Gastroesophageal sphincter (tissue), 4 donors: ENCODE measurements around the gene HILPDA. TPM values are rescaled to one million over a fixed set of nuclear protein-coding genes. Genes with fewer than 3 reads are reported as not detected.

ENCODE experiments used
- ATAC-seq: fragments of 150-250 bp; one replicate; pipeline ENCODE4 v1.9.1; 2016; ENCODE audit warnings: mild to moderate bottlenecking, moderate library complexity
- H3K27ac ChIP-seq, 4 donors: fragments of 200-600 bp; sonication (generic) in 3 of 4; 1 replicate in 3 of 4; 2 replicates in 1 of 4; pipeline ENCODE4 v1.5.1; 2016 to 2019
- H3K27me3 ChIP-seq: fragments of 200-600 bp; sonication (generic); one replicate; pipeline ENCODE4 v1.5.1; 2019
- H3K36me3 ChIP-seq, 2 donors: fragments of 200-600 bp; sonication (generic); one replicate each; pipeline ENCODE4 v1.5.1; 2019; ENCODE audit warnings: control low read depth in 1 of 2
- H3K4me1 ChIP-seq, 3 donors: fragments of 200-600 bp; sonication (generic); 1 replicate in 2 of 3; 2 replicates in 1 of 3; pipeline ENCODE4 v1.5.1; 2016 to 2019; ENCODE audit warnings: control low read depth in 2 of 3
- H3K4me3 ChIP-seq, 2 donors: fragments of 200-600 bp; sonication (generic); one replicate each; pipeline ENCODE4 v1.5.1; 2019; ENCODE audit warnings: mild to moderate bottlenecking in 1 of 2, moderate library complexity in 1 of 2
- H3K9me3 ChIP-seq, 3 donors: fragments of 200-600 bp; sonication (generic); one replicate each; pipeline ENCODE4 v1.5.1; 2017 to 2019; ENCODE audit warnings: control low read depth in 2 of 3
- EP300 ChIP-seq: sonication (generic); formaldehyde crosslinking; IDR thresholded peaks from one replicate; pipeline ENCODE4 v1.6.1; 2017; ENCODE audit warnings: antibody characterized with exemption, mild to moderate bottlenecking
- POLR2A ChIP-seq, 2 donors: fragments of 450-650 bp; IDR thresholded peaks; one replicate each; pipeline ENCODE4 v1.6.1; 2017; ENCODE audit warnings: antibody characterized with exemption in 2 of 2, mild to moderate bottlenecking in 2 of 2, moderate library complexity in 1 of 2
- POLR2AphosphoS5 ChIP-seq: sonication (generic); formaldehyde crosslinking; IDR thresholded peaks from one replicate; pipeline ENCODE4 v1.6.1; 2017; ENCODE audit warnings: antibody characterized with exemption
- WGBS, 2 donors: methylation state at CpG; one replicate each; pipeline ENCODE4 v1.1.5; 2018; ENCODE audit warnings: low coverage in 1 of 2; 5-methylcytosine and 5-hydroxymethylcytosine counted together
- total RNA-seq, 4 donors: library from RNA; depleted of rRNA; stranded (reverse); fragments of >200 nt; gene quantifications; one replicate each; pipeline ENCODE4 v1.1.0, GENCODE V29; 2016
- TF ChIP-seq, protein P1 (sequence below), 4 experiments: fragments of 200-600 bp in 2 of 4; fragments of 450-650 bp in 2 of 4; sonication (generic) in 1 of 4; IDR thresholded peaks; one replicate each; pipeline ENCODE4 v1.5.1; 2017 to 2019; ENCODE audit warnings: antibody characterized with exemption in 4 of 4, mild to moderate bottlenecking in 2 of 4, moderate library complexity in 2 of 4

HILPDA gene
- total RNA-seq, 4 donors from 2014 or later = 2.8 to 19.0 (median 6.6) TPM

DNA sequence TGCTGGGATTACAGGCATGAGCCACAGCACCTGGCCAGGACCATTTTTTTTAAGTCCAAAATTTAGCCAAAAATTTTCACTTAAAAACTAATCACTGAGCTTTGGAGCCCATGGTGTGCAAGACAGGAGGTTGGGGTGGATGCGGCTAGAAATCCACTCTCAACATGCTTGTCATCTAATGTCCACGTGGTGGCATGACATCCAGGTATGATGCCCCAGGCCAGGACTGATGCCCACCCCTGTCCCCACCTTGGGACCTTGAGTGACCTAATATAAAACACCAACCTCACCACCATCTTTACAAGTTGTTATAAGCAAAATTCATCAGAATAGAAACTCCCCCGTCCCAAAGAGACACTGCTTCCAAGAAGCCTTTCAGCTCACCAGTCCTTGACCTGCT, 25.5 kb upstream of the HILPDA start:
- no peak for ATAC-seq
- peaks cover 0 to 7% (median 0%) of the 10 kb centered on the region in 3 donors for H3K4me1 ChIP-seq
- no peaks in the 10 kb centered on the region for H3K9me3 ChIP-seq
- no peaks in the 10 kb centered on the region for H3K36me3 ChIP-seq
- no peak for TF ChIP-seq POLR2AphosphoS5
- TF ChIP-seq POLR2A (IDR thresholded peaks at IDR 0.05) = no peak
- TF ChIP-seq, protein P1, sequence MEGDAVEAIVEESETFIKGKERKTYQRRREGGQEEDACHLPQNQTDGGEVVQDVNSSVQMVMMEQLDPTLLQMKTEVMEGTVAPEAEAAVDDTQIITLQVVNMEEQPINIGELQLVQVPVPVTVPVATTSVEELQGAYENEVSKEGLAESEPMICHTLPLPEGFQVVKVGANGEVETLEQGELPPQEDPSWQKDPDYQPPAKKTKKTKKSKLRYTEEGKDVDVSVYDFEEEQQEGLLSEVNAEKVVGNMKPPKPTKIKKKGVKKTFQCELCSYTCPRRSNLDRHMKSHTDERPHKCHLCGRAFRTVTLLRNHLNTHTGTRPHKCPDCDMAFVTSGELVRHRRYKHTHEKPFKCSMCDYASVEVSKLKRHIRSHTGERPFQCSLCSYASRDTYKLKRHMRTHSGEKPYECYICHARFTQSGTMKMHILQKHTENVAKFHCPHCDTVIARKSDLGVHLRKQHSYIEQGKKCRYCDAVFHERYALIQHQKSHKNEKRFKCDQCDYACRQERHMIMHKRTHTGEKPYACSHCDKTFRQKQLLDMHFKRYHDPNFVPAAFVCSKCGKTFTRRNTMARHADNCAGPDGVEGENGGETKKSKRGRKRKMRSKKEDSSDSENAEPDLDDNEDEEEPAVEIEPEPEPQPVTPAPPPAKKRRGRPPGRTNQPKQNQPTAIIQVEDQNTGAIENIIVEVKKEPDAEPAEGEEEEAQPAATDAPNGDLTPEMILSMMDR (IDR thresholded peaks at IDR 0.05) = no peak
- TF ChIP-seq EP300 = no peak
- WGBS, 2 donors = 50 to 77% methylated on average over 2 of the region's 3 CpGs
- H3K4me3 ChIP-seq = no peak overlapping the region
- no peak overlapping the region for H3K27ac ChIP-seq
- peaks cover 16% of the 10 kb centered on the region for H3K27me3 ChIP-seq

DNA sequence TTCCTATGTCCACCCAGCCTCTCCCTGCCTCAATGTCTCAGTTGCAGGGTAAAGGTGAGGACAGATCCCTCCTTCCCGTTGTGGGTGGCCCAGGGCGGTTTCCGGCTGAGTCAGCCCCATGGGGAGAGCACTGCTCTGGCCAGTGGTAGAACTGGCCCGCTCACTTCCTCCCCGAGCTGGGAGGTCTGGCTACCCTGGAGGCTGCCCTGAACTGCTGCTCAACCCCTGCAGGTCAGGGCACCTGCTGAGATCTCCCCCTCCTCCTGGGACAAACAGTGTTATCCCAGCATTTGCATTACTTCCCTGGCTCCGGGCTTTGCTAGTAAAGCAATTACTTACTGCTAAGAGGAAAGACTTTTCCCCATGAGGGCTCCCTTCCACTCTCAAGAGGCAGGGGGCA, 24.5 kb upstream of the HILPDA start:
- Histone ChIP-seq H3K36me3 (no peaks in the 10 kb centered on the region), H3K27ac (no peak overlapping the region), H3K4me1 (peaks cover 0 to 7% (median 0%) of the 10 kb centered on the region in 3 donors), H3K9me3 (no peaks in the 10 kb centered on the region), H3K27me3 (peaks cover 16% of the 10 kb centered on the region), H3K4me3 (no peak overlapping the region)
- ATAC-seq = no peak
- TF ChIP-seq POLR2A (IDR thresholded peaks at IDR 0.05) (no peak), EP300 (no peak), POLR2AphosphoS5 (no peak)
- TF ChIP-seq, protein P1 (IDR thresholded peaks at IDR 0.05) = no peak
- 50% methylated on average over 6 of the region's 6 CpGs; no CpG with 5 or more reads in 1 of the 2 donors for WGBS, 2 donors

DNA sequence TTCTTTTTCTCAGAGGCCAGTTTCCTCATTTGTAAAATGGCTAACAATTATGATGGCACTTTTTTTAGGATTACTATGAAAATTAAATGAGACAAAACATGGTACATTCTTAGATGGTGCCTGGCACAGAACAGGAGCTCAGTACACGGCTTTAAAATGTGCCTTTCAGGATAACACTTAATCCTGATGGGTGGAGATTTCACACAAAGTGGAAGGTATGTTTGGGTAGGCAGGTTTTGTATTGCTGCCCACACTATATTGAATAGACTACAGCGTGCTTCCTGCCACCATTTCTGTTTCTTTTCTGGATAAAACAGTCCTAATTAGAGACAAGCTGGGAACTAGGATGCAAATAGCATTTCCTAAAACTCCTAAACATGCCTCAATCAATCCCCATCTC, 23.9 kb upstream of the HILPDA start:
- Histone ChIP-seq H3K4me3 (no peak overlapping the region), H3K9me3 (no peaks in the 10 kb centered on the region), H3K36me3 (no peaks in the 10 kb centered on the region), H3K4me1 (peaks cover 0 to 7% (median 0%) of the 10 kb centered on the region in 3 donors), H3K27ac (no peak overlapping the region), H3K27me3 (peaks cover 16% of the 10 kb centered on the region)
- no peak for TF ChIP-seq POLR2AphosphoS5
- TF ChIP-seq, protein P1 (IDR thresholded peaks at IDR 0.05) = no peak
- TF ChIP-seq EP300 = no peak
- no peak for TF ChIP-seq POLR2A (IDR thresholded peaks at IDR 0.05)
- 78 to 96% methylated on average over 2 of the region's 2 CpGs for WGBS, 2 donors
- no peak for ATAC-seq

DNA sequence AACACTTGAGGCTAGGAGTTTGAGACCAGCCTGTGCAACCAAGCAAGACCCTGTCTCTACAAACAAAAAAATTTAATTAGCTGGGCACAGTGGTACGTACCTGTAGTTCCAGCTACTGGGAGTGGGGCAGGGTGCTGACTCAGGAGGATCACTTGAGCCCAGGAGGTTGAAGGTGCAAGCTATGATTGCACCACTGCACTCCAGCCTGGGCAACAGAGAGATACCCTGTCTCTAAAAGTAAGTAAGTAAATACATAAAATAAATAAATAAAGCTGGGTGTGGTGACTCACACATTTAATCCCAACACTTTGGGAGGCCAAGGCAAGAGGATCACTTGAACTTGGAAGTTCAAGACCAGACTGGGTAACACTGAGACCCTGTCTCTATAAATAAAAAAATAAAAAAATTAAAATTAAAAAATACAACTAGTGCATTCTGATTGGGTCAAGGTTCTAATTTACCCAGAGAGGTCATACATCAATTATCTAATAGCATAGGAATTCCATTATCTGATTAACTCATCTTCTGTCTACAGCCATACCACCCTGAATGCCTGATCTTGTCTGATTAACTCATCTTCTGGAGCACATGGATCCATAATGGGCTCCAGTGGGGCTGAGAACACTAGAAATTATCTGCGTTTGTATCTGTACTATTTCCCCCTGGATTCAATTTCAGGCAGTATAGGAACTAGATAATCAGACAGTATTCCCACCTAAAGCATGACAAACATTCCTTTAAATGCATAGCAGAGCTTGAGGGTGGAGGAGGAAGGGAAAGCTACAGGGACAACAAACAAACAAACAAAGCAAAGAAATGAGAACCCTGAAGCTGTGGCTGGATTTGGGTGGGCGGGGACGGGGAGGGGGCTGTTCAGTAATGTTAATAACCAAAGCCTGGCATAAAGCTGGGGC, 21.0 kb upstream of the HILPDA start:
- Histone ChIP-seq H3K27ac (no peak overlapping the region), H3K27me3 (peaks cover 8% of the 10 kb centered on the region), H3K9me3 (no peaks in the 10 kb centered on the region), H3K4me1 (no peaks in the 10 kb centered on the region), H3K4me3 (no peak overlapping the region), H3K36me3 (no peaks in the 10 kb centered on the region)
- TF ChIP-seq, protein P1 (IDR thresholded peaks at IDR 0.05) = no peak
- TF ChIP-seq POLR2AphosphoS5 = no peak
- no peak for TF ChIP-seq POLR2A (IDR thresholded peaks at IDR 0.05)
- TF ChIP-seq EP300 = no peak
- 79 to 80% methylated on average over 1 to 2 of the region's 4 CpGs for WGBS, 2 donors
- ATAC-seq = no peak

DNA sequence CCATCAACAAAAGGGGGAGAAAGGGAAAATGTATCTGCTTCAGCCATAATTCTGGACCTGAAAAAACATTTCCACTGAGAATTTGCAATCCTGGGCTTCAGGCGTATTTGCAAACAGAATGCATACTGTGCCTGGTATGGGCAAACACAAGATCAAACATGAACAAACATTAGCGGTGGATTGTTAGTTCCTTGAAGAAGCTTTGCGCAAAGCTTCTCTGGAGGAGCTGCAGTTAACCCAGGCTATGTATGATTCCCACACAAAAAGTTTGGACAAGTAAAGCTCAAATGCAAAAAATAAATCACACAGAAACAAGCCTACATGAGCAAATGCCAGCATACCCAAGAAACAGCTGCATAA, 20.4 kb upstream of the HILPDA start:
- H3K36me3 ChIP-seq = no peaks in the 10 kb centered on the region
- no peak overlapping the region for H3K4me3 ChIP-seq
- no peaks in the 10 kb centered on the region for H3K9me3 ChIP-seq
- H3K27me3 ChIP-seq = peaks cover 3% of the 10 kb centered on the region
- no peaks in the 10 kb centered on the region for H3K4me1 ChIP-seq
- no peak for ATAC-seq
- no peak overlapping the region for H3K27ac ChIP-seq
- TF ChIP-seq, protein P1 (IDR thresholded peaks at IDR 0.05) = no peak
- TF ChIP-seq POLR2A (IDR thresholded peaks at IDR 0.05) (no peak), EP300 (no peak), POLR2AphosphoS5 (no peak)
- 56 to 65% methylated on average over 3 of the region's 3 CpGs for WGBS, 2 donors
